ENCODE measurements around the gene C14orf93. TPM values are rescaled to one million over a fixed set of nuclear protein-coding genes. Genes with fewer than 3 reads are reported as not detected.

Gene C14orf93
- total and polyA plus RNA-seq, 8 donors = 5.0 to 29.1 (median 8.6) TPM; not detected in 1

DNA sequence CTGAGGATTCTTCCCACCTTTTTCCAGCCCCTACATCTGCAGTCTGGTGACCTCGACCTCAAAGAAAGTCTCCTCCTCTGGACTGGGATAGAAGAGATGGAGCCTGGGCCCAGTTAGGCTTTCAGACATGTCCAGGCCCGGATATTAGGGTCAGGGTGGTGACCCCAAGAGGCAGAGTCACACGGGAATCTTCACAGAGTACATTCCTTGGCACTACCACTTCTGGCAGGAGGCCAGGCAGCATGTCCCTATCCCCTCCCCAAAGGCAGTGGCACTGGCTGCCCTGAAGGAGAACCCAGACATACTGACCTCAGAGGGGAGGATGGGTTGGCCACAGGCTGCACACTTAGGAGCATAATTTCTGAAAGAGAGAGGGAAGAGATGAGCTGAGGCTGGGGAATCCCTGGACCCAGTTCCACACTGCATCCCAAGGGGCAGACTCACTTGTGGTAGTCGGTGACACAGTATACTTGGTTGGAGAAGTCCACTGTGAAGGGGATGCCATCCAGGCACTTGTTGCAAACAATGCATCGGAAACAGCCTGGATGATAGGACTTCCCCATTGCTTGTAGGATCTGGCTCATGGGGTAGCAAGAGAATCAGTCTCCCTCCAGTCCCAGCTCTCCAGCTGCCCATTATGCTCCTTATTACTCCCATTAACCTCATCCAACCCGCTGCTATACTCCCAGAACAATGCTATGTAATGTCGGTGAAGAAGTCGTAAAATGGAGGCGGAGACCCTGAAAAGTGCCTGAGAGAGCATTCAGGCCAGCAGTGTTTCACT is 35.2 kb downstream of the C14orf93 start:
- Histone ChIP-seq H3K9me3 (no peaks in the 10 kb centered on the region), H3K4me1 (peaks cover 33 to 40% (median 36%) of the 10 kb centered on the region in 4 donors), H3K27ac (no peak overlapping the region), H3K36me3 (peaks cover 0 to 23% (median 10%) of the 10 kb centered on the region in 4 donors), H3K27me3 (no peaks in the 10 kb centered on the region), H3K4me3 (no peak overlapping the region)
- TF ChIP-seq EP300 (IDR thresholded peaks at IDR 0.05) (no peak), POLR2A (IDR thresholded peaks at IDR 0.05) (no peak), POLR2AphosphoS5 (IDR thresholded peaks at IDR 0.05) (no peak), CTCF (IDR thresholded peaks at IDR 0.05) (no peak)
- intact Hi-C loops (cut with DNase I; ENCODE audit: low total_unique reads) = no loop called here
- 70 to 81% (median 78%) methylated on average over 9 of the region's 9 CpGs for WGBS, 5 donors
- DNase-seq = peak in 1 of 2 donors; percentile 10

DNA sequence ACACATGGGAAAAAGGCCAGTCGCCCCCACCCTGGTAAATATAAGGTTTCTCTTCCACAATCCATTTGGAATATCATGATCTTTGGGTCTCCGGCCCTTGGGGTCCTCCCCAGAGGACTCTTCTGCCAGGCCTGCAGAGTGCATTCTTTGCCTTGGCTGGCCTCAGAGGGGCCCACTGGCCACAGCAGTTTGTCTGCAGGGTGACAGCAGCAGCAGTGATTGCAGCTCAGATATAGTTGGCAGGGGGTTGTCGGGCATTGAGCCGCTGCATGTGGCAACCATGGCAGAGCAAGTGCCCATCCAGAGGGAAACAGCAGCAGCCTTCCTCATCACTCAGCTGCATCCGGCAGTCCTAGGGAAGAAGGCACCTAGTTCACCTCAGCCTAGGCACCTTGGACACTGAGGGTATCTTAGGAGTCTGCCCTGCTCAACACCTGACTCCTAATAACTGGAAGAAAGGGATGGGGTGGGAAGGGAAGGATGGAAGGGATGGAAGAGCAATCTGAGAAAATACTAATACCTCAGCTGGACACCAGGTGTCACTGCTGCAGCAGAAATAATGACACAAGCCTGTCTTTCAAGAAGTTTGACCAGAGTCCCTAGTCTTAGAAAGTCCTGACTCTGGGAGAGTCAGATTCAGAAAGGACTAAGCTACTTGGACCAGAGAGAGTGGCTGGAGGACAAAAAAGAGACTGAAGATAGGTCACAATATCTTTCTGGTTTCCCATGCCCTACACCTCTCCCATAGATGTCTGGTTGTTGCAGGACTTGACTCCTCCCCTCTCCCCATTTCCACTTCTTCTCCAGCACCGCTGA is 36.5 kb downstream of the C14orf93 start:
- H3K4me3 ChIP-seq = no peak overlapping the region
- peaks cover 0 to 34% (median 10%) of the 10 kb centered on the region in 4 donors for H3K36me3 ChIP-seq
- H3K27me3 ChIP-seq = no peaks in the 10 kb centered on the region
- TF ChIP-seq POLR2A (IDR thresholded peaks at IDR 0.05) (no peak), POLR2AphosphoS5 (IDR thresholded peaks at IDR 0.05) (peak in 1 of 3 donors; percentile 46), CTCF (IDR thresholded peaks at IDR 0.05) (peak in 5 of 7 experiments; percentile 56 to 82 (median 62)), EP300 (IDR thresholded peaks at IDR 0.05) (no peak)
- DNase-seq = peak; percentile 51 to 86
- no peaks in the 10 kb centered on the region for H3K9me3 ChIP-seq
- H3K27ac ChIP-seq = no peak overlapping the region
- intact Hi-C loops (cut with DNase I; ENCODE audit: low total_unique reads) = no loop called here
- WGBS, 5 donors = 65 to 78% (median 77%) methylated on average over 5 to 6 of the region's 6 CpGs
- H3K4me1 ChIP-seq = peaks cover 22 to 27% (median 24%) of the 10 kb centered on the region in 4 donors

DNA sequence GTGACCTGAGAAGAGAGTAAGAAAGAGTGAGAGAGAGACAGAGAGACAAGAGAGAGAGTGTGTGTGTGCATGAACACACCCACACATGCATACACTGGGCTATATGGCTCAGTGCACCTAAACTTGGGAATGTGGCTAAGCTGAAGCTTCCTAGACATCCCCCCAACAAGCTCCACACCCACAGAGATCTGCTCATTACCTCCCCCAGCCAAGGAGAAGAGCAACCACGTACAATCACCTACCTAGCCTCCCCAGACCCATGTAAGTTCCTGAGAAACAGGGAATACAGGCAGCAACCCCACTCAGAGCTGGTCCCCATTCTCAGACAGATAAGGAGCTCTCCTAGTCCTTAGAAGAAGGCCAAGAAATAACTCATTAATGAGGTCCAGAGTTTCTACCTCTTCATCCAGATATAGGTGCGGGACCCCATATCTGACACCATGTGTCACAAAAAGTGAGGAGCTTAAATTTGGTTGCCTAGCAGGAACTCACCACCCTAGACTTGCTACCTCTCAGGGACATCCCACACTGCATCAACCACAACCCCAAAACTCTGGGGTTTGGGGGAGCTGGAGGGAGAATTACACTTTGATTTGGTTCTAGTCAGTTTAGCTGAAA is 37.5 kb downstream of the C14orf93 start:
- TF ChIP-seq POLR2AphosphoS5 (IDR thresholded peaks at IDR 0.05) (no peak), POLR2A (IDR thresholded peaks at IDR 0.05) (no peak), EP300 (IDR thresholded peaks at IDR 0.05) (no peak), CTCF (IDR thresholded peaks at IDR 0.05) (no peak)
- no peak for DNase-seq
- intact Hi-C loops (cut with DNase I; ENCODE audit: low total_unique reads) = no loop called here
- H3K4me3 ChIP-seq = no peak overlapping the region
- no peak overlapping the region for H3K27ac ChIP-seq
- WGBS, 5 donors = 84 to 100% (median 86%) methylated on average over 2 of the region's 2 CpGs
- H3K36me3 ChIP-seq = peaks cover 0 to 36% (median 10%) of the 10 kb centered on the region in 4 donors
- no peaks in the 10 kb centered on the region for H3K9me3 ChIP-seq
- H3K4me1 ChIP-seq = peaks cover 12 to 17% (median 14%) of the 10 kb centered on the region in 4 donors
- no peaks in the 10 kb centered on the region for H3K27me3 ChIP-seq

DNA sequence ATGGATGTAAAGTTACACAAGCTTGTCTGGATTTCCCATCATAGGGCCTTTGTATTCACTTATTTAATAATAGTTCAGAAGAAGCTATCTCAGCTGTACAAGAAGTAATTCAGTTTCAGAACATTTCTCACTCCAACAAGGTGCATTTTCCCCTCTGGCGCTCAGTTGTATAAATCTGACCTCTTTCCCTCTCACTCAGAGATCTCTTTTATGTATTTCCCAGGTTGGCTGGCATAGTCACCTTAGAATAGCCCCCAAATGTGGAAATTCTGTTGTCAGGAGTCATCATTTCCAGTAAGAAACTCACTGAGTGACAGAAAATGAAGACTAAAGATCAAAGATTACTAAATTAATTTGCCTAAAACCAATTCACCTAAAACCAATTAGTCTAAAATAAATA is 38.8 kb downstream of the C14orf93 start:
- H3K36me3 ChIP-seq = peaks cover 0 to 36% (median 10%) of the 10 kb centered on the region in 4 donors
- intact Hi-C loops (cut with DNase I; ENCODE audit: low total_unique reads) = no loop called here
- no peaks in the 10 kb centered on the region for H3K9me3 ChIP-seq
- no peak for TF ChIP-seq POLR2AphosphoS5 (IDR thresholded peaks at IDR 0.05)
- H3K4me1 ChIP-seq = peaks cover 0 to 5% (median 1%) of the 10 kb centered on the region in 4 donors
- no peak overlapping the region for H3K27ac ChIP-seq
- H3K27me3 ChIP-seq = no peaks in the 10 kb centered on the region
- no peak for DNase-seq
- H3K4me3 ChIP-seq = no peak overlapping the region
- WGBS, 5 donors = 96 to 100% (median 97%) methylated on average over 1 of the region's 1 CpG
